Nephron progenitor cell (in vitro differentiated cells): Measurements from ENCODE around the gene HEXD.
"Not testable (repeated sequence)": the region's sequence is repeated elsewhere in the genome, so short reads cannot be mapped to it uniquely, and the experiment has no call there.

ENCODE experiments used
- DNase-seq: peaks from one replicate; pipeline ENCODE4 v3.0.0; 2021
- H3K27ac Mint-ChIP-seq: 2 replicates; pipeline ENCODE4 v1.8.0; 2021; ENCODE audit warnings: mild to moderate bottlenecking, moderate library complexity, mixed read lengths
- H3K27me3 Mint-ChIP-seq: 2 replicates; pipeline ENCODE4 v1.8.0; 2021; ENCODE audit warnings: mild to moderate bottlenecking, low read depth, mixed read lengths; ENCODE audit not compliant: poor library complexity
- H3K36me3 Mint-ChIP-seq: 2 replicates; pipeline ENCODE4 v1.8.0; 2021; ENCODE audit warnings: low read depth, mixed read lengths
- H3K4me1 Mint-ChIP-seq: 2 replicates; pipeline ENCODE4 v1.8.0; 2021; ENCODE audit warnings: mixed read lengths
- H3K4me3 Mint-ChIP-seq: 2 replicates; pipeline ENCODE4 v1.8.0; 2021; ENCODE audit warnings: mild to moderate bottlenecking, moderate library complexity, mixed read lengths
- H3K9me3 Mint-ChIP-seq: 2 replicates; pipeline ENCODE4 v1.8.0; 2021; ENCODE audit warnings: mild to moderate bottlenecking, moderate library complexity, mixed read lengths
- TF ChIP-seq, protein P1 (sequence below): fragments of 200-600 bp; sonication (generic); IDR thresholded peaks from 2 replicates; pipeline ENCODE4 v1.5.0; 2021; ENCODE audit warnings: antibody characterized with exemption

HEXD gene

DNA sequence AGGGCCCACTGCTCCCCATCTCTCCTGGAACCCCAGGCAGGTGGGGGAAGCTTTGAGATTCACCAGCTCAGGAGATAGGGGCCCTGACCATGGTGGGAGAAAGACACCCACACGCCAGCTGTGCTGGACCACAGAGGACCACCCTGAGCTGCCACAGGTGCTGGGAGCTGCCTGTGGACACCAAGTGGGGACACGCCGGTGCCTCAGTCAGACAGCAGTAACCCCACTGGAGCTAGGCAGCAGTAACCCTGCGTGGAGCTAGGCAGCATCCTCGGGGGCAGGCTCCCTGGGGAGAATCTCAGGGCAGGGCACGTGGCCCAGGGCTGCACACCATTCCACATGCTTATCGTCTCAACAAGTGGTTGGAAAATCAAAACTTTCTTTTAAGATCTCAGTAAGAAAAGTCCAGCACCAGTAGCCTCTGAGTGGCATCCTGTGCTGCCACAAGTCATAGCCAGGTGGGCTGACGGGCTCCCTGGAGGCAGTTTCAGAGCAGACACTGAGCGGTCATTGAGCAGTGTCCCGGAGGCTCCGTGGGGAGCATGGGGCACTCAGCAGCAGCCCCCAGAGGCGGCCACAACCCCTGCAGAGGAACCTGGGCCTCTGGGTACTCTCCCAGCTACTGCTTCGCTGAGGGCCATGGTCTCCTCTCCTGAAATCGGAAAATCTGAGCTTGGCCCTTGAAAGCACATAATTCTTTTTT, 8.0 kb upstream of the HEXD start:
- peaks cover 17% of the 10 kb centered on the region for H3K36me3 Mint-ChIP-seq
- H3K9me3 Mint-ChIP-seq, result no peaks in the 10 kb centered on the region
- no peak for DNase-seq
- H3K27ac Mint-ChIP-seq, result no peak overlapping the region
- no peak overlapping the region for H3K4me3 Mint-ChIP-seq
- no peaks in the 10 kb centered on the region for H3K27me3 Mint-ChIP-seq
- H3K4me1 Mint-ChIP-seq, result peaks cover 22% of the 10 kb centered on the region
- TF ChIP-seq, protein P1, sequence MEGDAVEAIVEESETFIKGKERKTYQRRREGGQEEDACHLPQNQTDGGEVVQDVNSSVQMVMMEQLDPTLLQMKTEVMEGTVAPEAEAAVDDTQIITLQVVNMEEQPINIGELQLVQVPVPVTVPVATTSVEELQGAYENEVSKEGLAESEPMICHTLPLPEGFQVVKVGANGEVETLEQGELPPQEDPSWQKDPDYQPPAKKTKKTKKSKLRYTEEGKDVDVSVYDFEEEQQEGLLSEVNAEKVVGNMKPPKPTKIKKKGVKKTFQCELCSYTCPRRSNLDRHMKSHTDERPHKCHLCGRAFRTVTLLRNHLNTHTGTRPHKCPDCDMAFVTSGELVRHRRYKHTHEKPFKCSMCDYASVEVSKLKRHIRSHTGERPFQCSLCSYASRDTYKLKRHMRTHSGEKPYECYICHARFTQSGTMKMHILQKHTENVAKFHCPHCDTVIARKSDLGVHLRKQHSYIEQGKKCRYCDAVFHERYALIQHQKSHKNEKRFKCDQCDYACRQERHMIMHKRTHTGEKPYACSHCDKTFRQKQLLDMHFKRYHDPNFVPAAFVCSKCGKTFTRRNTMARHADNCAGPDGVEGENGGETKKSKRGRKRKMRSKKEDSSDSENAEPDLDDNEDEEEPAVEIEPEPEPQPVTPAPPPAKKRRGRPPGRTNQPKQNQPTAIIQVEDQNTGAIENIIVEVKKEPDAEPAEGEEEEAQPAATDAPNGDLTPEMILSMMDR, result no peak

DNA sequence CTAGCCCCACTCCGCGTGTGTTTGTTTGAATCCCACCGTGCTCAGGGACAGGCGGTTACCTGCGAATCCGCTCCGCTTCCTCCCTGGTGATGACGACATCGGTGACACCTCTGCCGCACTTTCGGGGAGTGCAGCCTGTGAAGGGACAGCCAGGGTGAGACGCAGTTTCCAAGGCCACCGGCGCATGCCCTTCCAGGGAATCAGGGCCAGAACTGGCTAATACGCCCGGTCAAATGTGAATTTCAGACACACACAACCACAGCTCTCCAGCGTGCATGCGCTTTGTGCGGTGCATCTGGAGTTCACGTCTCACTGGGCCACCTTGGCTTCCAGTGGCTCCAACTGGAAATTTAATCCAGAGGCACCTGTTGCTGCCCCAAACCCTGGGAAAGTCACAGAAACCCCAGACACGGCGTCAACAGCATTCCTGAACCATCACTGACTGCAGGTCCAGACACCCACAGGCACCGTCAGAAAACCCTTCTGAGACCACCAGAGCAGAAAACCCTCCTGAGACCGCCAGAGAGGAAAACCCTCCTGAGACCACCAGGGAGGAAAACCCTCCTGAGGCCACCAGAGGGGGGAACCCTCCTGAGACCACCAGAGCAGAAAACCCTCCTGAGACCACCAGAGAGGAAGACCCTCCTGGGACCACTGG, 6.6 kb upstream of the HEXD start:
- Mint-ChIP-seq H3K36me3 (peaks cover 15% of the 10 kb centered on the region), H3K27me3 (peaks cover 3% of the 10 kb centered on the region), H3K4me1 (peaks cover 22% of the 10 kb centered on the region), H3K4me3 (no peak overlapping the region), H3K27ac (no peak overlapping the region), H3K9me3 (no peaks in the 10 kb centered on the region)
- TF ChIP-seq, protein P1, result no peak
- no peak for DNase-seq

DNA sequence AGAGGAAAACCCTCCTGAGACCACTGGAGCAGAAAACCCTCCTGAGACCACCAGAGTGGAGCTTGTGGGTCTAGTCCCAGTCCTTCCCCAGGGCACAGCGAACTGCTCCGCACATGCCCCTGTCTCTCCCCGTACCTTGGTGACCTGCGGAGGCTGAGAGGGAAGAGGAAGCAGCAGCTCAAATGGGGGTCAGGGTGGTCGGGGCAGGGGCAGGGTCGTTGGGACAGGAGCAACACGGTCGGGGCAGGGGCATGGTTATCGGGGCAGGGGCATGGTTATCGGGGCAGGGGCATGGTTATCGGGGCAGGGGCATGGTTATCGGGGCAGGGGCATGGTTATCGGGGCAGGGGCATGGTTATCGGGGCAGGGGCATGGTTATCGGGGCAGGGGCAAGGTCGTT, 6.1 kb upstream of the HEXD start:
- not testable (repeated sequence) for H3K4me3 Mint-ChIP-seq, DNase-seq, H3K9me3 Mint-ChIP-seq, H3K27me3 Mint-ChIP-seq, H3K27ac Mint-ChIP-seq
- peaks cover 22% of the 10 kb centered on the region for H3K4me1 Mint-ChIP-seq
- peaks cover 15% of the 10 kb centered on the region for H3K36me3 Mint-ChIP-seq

DNA sequence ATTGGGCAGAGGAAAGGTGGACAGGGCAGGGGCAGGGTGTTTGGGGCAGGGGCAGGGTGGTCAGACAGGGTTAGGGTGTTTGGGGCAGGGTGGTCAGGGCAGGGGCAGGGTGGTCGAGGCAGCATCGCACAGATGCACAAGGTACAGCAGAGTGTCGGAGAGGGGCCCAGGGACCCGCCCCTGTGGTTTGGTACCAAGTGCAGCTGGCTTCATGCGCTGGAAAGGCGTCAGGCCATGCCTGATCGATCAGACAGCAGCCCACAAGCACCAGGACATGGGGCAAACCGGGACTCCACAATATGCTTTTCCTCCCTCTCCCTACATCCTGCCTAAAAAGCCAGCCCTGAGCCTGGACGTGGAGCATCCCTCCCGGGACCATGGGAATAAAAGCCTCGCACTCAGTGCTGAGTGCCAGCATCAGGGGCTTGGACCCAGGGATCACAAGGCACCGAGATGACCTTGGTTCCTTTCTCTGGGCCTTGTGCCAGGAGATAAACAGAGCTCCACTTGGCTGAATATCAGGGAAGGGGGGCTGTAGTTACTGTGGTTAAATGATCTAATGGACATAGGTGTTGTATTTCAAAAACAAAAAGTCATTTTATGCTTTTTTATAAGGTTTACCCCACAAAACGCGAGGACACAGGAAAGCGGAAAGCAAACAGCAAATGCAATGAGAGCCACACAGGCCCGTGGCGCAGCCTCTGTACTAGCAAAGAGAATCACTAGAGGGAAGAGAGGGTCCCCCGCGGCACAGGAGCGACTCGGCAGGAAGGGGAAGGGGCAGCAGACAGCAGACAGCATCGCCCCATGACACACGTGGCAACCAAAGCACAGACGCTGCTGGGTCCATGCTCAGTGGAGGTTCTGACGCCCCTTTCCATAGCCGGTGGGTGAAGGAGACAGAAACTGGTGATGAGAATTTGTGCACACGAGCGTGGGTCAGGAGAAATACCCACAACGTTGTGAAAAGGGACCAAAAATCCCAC, 5.3 kb upstream of the HEXD start:
- Mint-ChIP-seq H3K27me3 (peaks cover 3% of the 10 kb centered on the region), H3K4me3 (no peak overlapping the region), H3K9me3 (no peaks in the 10 kb centered on the region), H3K27ac (no peak overlapping the region), H3K36me3 (peaks cover 8% of the 10 kb centered on the region), H3K4me1 (peaks cover 26% of the 10 kb centered on the region)
- DNase-seq, result no peak
- TF ChIP-seq, protein P1, result no peak

DNA sequence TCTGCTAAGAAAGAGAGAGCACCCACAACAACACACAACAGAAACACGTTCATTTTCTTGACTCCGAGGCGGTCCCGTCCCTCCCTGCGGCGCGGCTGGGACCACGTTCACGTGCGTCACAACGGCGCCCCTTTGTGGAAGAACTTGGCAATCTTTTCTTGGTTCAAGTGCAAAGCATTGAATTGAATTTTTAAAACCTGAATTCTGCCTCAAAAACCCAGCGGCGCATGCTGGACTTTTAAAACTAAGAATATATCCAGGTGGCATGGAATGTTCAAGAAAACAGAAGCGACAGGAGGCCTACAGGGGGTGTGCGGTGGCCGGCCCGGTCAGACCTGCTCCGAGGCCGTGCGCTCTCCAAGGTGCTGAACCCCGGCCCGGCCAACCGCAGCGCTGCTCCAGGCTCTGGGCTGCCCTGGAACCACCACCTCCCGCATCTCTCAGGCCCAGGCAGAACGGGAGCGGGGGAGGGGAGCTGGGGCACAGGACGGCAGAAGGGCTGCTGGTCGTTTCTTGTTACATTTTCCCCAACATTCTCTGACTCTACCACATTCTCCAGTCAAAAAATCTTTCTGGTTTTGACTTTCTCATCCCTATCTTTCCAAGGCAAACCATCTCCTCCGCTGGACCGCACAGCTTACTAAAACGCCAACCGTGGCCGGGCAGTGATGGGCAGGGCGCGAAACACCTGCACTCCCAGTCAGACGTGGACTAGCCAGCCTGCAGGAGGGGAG, 3.4 kb upstream of the HEXD start:
- Mint-ChIP-seq H3K36me3 (peaks cover 13% of the 10 kb centered on the region), H3K27me3 (peaks cover 3% of the 10 kb centered on the region), H3K27ac (no peak overlapping the region), H3K9me3 (peaks cover 1% of the 10 kb centered on the region), H3K4me1 (peaks cover 21% of the 10 kb centered on the region), H3K4me3 (no peak overlapping the region)
- peak; percentile 97 for DNase-seq
- TF ChIP-seq, protein P1, result peak; percentile 57
